NCI-H526 treated with DMSO at 0.1 percent for 48 hours (cell line): ENCODE data around the gene CAMP.

ENCODE experiments used
- DNase-seq: peaks from one replicate; lab custom pipeline; 2025; lab: John Stamatoyannopoulos, UW

CAMP gene

DNA sequence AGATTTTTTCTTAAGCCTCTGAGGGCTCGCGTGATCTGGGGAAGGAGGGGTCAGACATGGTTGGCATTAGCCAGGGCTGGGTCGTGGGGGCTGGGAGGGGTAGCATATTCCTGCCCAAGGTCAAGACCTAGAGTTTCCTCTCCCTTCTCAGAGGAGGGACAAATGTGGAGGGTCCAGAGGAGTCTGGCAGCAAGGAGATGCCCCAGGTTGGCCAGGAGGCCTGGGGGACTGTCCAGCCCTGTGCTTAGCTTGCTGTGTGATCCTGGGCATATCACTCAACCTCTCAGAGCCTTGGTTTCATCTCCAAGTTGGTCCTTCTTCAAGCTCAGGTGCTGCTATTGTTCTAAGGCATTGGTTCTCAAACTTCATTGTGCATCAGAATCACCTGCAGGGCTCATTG is 9.1 kb upstream of the CAMP start:
- DNase-seq: no peak

DNA sequence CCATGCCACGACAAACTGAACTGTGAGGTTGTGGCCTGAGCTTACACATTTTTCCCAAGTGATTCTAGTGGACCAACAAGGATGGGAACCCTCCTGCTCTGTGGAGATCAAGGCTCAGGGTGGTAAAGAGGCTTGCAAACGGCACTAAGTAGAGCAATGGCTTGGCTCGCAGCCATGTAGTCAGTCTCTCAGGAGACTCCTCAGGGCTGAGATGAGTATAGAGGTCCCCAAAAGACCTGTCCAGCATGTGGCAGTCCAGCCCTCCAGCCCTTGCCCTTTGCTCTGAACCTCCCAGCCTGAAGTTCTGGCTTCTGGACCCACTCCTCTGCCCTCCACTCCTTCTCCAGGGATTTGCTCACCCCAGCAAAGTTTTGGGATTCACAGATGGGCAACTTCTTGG is 8.3 kb upstream of the CAMP start:
- no peak for DNase-seq

DNA sequence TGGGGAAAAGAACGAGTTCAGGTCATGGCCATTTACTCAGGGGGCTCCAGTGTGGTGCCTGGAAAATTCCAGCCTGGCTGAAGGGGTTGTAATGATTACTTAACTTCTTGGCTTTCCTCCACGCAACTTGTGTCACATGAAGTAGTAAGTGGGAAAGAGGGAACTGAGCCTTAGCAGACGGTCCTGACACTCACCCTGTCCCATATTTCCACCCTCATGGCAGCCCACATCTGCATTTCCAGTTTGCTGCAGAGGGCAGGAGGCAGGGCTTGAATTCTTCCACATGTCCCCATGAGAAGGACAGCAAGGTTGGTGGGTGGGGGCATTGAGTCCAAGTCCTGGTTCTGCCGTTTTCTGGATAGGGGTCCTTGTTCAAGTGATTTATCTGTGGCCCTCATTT is 7.8 kb upstream of the CAMP start:
- DNase-seq: no peak

DNA sequence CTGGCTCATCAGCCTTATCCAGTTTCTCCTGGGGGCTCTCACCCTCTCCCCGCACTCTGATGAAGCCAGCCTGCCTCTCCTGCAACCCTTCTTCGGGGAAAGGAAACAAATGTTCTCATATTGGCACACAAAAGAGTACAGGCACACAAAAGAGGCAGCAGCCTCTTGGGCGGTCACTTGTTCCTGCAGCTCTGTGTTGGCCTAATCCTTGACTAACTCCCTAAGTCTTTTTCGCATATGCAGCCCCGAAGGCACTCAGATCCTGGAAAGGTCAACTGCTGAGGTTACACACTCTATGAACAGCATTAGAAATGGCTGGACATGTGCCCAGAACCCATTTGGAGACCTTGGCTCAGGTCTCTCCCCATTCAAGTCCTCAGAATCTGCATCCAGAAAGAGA is 7.4 kb upstream of the CAMP start:
- DNase-seq: no peak

DNA sequence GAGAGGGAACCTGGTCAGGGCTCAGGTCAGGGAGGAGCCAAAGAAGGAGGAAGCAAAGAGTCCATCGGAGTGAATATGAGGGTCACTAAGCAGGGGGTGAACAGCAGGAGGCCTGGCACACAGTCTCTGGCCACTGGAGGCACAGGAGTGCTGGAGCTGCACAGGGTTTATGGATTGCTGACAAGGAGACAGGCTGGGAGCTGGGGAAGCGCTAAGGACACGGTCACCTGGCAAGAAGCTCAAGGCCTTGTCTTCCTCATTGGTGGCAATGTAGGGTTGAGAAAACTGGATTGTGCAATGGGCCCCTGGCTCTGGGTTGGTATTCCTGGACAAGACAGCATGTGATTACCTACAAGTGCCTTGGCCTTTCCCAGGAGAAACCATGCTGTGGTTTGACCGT is 5.8 kb upstream of the CAMP start:
- DNase-seq: no peak

DNA sequence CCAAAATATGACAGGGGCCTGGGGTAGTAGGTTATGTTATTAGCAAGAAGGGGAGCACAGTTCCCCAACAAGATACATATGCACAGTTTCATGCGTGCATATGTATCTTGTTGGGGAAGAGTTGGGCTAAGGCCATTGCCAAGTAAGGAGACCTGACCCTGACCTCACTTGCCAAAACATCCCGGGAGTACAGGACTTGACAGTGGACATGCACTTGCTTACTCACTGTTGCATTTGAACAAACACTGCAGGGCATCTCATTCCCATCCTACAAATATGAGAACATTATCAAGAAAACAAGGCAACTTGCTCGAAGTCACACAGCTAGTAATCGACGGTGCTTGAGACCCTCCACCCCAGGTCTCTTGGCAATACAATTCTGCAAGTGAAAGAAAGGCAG is 4.8 kb upstream of the CAMP start:
- DNase-seq: no peak

DNA sequence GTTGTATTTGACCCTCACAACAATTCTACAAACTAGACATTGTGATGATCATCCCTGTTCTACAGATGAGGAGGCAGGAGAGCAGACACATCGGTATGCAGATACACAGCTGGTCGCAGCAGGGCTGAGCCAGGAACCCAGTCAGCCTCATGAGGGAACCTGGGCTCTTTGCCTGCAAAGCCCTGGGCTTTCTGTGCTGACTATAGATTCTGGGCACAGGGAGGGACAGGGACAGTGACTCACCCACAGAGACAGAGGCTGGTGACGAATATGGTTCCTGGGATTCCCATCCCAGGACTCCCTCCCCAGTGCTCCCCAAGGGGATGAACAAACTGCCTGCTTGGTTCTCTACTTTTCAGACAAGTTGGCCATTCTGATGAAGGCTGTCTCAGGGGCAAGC is 3.8 kb upstream of the CAMP start:
- DNase-seq: no peak

DNA sequence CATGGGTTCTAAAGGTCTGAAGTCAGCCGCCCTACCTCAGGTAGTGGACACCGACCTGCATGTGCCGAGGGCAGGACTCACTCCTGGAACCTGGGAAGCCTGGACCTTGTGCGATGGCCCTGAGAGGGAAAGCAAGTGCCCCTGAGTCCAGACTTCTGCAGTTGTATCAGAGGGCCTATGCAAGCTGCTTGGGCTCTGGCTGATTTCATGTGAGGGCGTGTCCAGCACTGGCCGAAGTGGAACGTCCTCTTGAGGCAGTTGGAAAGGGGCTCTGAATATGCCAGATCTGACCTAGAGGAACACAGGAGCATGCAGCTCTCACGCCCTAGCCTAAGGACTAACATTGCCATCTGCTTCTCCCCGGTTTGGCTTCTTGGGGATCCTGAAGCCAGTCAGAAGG is 2.5 kb upstream of the CAMP start:
- no peak for DNase-seq

DNA sequence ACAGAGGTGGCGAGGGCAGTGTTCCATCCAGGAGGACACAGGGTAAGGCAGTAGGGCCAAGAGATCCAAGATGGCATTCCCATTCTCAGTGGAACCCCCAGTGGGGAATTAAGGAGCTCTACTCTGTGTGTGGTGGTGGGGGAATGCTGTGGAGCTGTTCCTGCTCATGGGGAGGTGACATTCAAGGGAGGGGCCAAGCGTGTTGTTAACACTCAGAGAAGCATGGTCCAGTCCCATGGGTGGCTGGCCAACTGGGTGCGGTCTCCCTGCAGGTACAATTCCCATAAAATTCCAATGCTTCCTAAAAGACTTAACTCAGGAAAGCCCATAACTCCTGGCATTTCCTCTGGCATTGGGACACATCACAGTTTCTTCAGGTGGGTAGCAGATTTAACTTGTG is 2.3 kb downstream of the CAMP start:
- DNase-seq: no peak

DNA sequence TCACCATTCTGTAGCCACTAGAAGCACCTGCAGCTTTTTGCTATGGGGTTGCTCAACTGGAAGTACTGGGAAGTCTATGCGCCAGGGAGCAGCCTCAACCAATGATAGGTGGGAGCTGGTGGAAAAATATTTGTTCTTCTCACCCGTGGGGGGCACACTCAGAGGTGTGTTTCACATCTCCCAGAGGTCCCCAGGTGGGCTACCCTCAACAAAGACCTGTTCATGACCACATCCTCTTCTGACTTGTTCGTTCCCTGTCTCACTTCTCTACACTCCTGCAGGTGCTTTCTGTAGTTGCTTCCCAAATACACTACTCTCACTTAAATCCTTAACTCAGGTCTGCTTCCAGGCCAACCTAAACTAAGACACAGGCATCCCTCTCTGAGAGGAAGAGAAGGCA is 3.6 kb downstream of the CAMP start:
- DNase-seq: no peak

DNA sequence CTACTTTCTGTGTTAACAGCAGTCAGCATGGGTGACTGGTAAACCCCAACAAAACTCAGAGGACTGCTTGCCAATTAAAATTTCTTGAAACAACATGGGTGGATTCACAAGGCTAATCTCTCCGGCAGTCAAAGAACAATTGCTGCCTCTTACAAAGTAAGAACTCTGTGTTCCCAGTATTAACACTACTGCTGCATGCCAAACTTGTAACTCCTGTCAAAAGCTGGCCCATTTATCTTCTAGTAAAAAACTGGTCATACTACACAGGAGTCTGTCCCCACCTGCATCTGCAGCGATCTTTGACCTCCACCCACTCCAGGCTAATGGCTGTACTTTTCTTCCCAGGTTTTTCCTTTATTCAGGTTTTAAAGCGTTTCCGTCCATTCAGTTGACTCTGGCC is 8.9 kb downstream of the CAMP start:
- DNase-seq: no peak

DNA sequence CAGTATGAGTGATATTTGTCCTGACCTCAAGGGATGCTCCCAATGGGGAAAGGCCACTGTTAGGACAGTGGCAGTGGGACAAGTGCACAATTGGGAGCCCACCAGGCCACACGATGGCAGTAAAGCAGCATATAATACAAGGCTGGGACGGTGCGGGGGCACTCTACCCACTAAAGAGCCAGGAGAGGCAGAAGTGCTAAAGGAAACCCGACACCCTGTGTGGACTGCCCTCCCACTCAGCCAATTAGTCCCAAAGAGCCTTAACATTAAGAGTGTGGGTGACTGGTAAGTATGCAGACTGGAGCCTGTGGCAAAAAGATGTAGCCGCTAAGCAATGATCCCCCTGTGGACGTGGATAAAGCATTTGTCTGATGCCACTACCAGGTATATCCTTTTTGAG is 9.4 kb downstream of the CAMP start:
- DNase-seq: peak; percentile 32

DNA sequence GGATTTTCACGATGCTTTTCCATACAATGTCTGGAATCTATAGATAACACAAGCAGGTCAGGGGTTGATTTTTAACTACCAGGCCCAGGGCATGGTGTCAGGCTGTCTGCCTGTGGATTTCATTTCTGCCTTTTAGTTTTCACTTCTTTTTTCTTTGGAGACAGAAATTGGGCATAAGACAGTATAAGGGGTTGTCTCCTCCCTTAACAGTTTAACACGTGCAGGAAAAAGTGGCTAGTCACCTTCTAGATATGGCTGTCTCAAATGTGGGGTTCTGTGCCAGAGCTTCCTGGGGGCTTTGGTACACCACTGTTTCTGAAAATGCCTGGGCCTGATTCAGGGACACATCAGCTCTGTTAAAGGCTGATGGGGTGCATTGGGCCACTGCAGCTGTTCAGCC is 10.2 kb downstream of the CAMP start:
- DNase-seq: no peak

DNA sequence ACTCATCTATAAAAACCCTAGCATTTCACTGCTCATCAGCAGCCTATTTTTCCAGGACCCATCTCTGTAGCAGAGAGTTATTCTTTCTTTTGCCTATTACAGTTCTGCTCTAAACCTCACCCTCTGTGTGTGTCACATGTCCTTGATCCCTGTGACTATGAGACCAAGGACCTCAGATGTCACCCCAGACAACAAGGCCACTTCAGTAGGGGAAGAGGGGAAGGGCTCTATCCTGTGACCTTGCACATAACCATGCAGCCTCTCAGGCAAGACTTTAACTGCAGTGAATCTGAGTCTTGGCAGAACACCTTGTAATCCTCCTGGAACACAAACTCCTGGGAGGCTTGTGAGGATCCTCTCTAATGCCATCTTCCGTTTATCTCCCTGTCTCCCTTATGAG is 13.2 kb downstream of the CAMP start:
- DNase-seq: no peak

DNA sequence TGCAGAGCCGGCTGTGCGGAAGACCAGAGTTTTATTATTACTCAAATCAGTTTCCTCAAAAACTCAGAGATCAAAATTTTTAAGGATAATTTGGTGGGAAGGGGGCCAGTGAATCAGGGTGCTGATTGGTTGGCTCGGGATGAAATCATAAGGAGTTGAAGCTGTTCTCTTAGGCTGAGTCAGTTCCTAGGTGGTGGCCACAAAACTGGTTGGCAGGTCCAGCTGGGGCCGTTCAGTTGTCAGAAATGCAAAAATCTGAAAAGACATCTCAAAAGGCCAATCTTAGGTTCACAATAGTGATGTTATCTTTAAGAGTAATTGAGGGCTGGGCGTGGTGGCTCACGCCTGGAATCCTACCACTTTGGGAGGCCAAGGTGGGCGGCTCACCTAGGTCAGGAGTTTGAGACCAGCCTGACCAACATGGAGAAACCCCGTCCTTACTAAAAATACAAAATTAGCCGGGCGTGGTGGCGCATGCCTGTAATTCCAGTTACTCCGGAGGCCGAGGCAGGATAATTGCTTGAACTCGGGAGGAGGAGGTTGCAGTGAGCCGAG is 15.3 kb downstream of the CAMP start:
- DNase-seq: no peak

DNA sequence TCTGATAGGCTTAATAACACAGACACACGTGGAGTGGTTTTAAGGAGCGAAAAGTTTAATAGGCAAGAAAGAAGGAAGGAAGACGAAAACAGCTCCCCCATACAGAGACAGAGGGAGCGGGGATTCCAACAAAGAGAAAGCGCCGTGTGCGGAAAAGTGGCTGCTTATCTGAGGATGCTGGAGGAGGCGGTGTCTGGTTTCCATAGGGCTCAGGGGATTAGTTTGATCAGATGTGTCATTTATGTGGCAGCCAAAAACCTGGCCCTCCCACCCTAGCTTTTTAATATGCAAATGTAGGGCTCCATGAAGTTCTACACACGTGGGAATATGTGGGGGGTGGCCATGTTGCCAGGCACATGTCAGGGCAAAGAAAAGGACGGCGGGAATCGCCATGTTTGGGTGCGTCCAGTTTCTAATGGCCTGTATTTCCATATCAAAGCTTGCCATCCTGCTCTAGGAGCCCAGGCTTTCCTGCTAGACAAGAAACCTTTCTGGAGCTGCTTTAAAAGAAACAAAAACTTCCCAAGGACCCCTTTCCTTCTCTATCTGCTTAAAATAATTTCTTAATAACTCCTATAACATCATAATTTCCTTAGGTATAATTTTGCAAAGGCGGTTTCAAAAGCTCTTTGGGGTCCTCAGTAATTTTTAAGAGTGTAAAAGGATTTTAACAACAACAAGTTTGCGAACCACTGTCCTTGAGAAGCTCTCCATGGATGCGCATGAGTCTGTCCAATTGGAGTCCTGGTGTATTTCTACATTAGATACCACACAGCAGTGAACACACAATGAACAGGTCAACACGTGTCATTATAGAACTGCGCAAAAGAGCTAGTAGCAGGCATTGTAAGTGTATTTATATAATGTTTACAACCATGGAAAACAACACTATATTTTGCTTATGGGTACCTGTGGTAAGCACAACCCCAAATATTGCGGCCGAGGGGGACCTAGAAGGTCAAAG is 17.0 kb downstream of the CAMP start:
- DNase-seq: peak; percentile 65

DNA sequence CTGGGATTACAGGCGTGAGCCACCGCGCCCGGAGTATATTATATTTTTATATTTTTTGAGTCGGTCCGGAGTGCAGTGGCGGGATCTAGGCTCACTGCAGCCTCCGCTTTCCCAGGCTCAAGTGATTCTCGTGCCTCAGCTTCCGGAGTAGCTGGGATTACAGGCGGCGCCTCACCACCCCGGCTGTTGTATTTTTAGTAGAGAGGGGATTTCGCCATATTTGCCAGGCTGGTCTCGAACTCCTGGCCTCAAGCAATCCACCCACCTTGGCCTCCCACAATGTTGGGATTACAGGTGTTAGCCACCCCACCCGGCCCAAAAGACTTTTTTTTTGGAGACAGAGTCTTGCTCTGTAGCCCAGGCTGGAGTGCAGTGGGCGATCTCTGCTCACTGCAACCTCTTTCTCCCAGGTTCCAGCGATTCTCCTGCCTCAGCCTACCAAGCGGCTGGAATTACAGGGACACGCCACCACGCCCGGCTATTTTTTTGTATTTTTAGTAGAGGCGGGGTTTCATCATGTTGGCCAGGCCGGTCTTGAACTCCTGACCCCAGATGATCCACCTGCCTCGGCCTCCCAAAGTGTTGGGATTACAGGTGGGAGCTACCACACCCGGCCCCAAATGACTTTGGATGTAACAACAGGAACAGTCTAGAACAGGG is 18.6 kb downstream of the CAMP start:
- no peak for DNase-seq

DNA sequence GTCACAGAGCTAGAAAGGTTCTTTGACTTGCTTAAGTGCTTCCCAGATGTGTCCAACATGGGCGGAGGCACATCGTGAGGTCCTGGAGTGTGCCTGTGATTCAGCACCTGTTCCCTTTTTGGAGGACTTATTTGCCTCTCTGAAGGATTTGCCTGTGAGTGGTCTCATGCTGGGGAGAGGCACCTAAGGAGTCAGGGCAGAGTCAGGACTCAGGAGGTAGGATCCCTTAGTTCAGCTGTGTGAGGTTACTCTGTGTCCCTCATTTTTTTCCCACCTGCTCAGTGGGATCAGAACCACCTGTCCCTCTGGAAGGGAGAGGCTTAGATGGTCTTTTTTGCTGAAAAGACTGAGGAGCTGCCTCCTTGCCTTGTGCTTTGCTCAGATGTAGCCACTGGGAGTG is 20.6 kb downstream of the CAMP start:
- DNase-seq: no peak

DNA sequence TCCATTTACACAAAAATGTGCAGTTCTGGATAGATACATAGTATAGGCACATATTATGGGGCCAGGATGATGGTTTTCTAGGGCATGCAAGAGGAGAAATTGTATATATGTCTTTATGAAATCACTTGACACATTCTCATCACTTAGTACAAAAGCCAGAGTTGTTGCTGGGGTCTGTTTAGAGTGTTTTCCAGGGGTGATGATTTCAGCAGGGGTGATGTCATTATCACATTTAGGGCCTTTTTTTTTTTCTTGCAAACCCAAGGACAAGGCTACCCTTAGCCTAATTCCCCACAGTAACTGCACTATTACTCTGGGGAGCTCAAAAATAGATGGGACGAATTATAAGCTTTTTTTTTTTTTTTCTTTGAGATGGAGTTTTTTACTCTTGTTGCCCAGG is 21.2 kb downstream of the CAMP start:
- DNase-seq: no peak

DNA sequence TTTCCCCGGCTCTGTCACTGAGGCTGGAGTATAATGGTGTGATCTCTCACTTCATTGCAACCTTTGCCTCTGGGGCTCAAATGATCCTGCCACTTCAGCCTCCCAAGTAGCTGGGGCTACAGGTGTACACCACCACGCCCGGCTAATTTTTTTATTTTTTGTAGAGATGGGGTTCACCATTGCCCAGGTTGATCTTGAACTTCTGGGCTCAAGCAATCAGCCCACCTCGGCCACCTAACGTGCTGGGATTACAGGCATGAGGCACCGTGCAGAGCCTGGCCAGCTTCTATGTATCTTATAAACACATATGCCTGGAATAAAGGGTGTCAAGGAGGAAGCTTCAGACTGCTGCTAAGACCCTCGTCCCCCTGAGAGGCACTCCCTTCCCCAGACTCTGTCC is 21.8 kb downstream of the CAMP start:
- DNase-seq: no peak

DNA sequence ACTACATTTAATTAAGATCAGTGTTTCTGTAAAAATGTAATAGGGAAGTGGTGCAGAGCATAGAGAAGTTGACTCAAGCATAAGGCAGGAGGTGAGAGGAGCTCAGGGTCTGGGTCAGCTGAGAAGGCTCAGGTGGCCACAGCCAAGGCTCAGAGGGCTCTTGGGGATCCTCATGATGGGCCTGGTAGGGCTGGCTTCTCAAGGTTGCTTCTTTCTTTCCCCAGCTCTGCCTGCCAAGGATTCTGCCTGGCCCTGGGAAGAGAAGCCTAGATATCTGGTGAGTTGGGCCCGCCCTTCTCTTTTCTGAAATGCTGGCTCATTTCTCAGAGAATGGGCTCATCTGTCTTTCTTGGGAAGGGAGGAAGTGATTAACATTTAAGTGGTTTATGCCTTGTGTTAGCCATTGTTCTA is 24.1 kb downstream of the CAMP start:
- no peak for DNase-seq

DNA sequence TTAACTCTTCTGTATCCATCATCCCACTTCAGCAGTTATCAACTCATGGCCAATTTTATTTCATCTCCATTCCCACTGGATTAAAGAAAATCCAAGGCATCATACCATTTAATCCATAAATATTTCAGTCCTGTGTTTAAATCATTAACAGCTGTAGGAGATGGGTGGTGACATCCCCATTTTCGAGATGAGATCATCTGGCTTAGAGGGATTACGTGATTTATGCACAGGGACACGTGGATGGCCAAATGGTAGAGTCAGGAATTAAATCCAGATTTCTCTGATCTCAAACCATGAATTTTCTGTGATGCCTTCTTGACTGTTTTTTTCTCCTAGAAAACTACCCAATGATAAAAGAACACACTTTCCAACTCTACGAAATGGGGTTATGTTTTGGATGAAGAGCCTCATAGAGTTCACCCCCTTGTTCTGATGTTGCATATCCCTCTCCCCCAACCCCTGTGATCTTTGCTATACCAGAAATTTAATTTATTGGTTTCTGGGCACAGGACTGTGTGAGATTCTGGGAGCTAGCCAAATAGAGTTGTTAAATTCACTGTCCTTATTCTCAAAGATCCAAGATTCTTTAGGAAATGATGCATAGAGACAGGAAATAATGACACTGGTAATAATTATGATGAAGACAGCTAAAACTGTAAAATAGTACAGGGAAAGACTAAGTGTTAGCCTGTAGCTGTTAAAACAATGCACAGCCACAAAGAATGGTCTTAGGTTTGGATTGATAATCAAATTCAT is 25.0 kb downstream of the CAMP start:
- DNase-seq: no peak

DNA sequence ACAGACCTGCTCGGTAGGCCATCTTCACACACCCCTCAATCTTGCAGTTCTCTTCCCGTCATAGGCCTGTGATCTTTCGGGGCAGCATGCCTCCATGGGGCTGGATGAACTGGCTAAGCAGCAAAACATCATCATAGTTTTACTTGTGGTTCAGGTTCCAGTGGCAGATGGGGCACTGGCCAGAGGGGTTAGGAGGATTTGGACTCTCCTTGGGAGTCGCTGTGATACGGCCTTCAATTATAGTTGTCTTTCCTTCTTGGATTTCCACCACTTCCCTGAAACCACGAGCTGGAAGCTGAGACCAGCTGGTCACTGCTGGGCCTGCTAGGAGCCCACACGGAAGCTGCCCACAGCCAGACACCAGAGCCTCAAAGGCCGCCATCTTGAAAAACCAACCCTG is 33.3 kb downstream of the CAMP start:
- DNase-seq: no peak
